ENCODE measurements around the gene DNM3. TPM values are rescaled to one million over a fixed set of nuclear protein-coding genes. Genes with fewer than 3 reads are reported as not detected.

DNM3 gene
- total RNA-seq, 1 experiment from 2014 or later: 1.2 TPM

- Mint-ChIP-seq H3K27ac (ENCODE audit: unreplicated experiment) (no peak overlapping the region), H3K4me1 (ENCODE audit: low read depth, unreplicated experiment) (peaks cover 4% of the 10 kb centered on the region), H3K4me3 (ENCODE audit: low read depth, unreplicated experiment) (no peak overlapping the region), H3K27me3 (ENCODE audit: unreplicated experiment) (no peaks in the 10 kb centered on the region), H3K36me3 (ENCODE audit: insufficient read depth, unreplicated experiment) (no peaks in the 10 kb centered on the region), H3K9me3 (ENCODE audit: low read depth, unreplicated experiment) (no peaks in the 10 kb centered on the region)
- intact Hi-C loops (cut with micrococcal nuclease; ENCODE audit: unreplicated experiment): no loop called here
- no peak for DNase-seq
- BruUV-seq (replicated peaks): no TSS peak
- CTCF ChIA-PET: no interaction called here
- TF ChIP-seq CTCF (IDR thresholded peaks at IDR 0.05; ENCODE audit: unreplicated experiment): no peak
These were observed 76.0 kb downstream of the DNM3 start for GRCh38 chr1:171917331-171917730.

GRCh38 chr1:171919891-171920887 lies 78.9 kb downstream of the DNM3 start:
- DNase-seq: no peak
- H3K9me3 Mint-ChIP-seq (ENCODE audit: low read depth, unreplicated experiment): no peaks in the 10 kb centered on the region
- CTCF ChIA-PET: no interaction called here
- TF ChIP-seq CTCF (IDR thresholded peaks at IDR 0.05; ENCODE audit: unreplicated experiment): no peak
- intact Hi-C loops (cut with micrococcal nuclease; ENCODE audit: unreplicated experiment): no loop called here
- H3K27me3 Mint-ChIP-seq (ENCODE audit: unreplicated experiment): no peaks in the 10 kb centered on the region
- H3K4me3 Mint-ChIP-seq (ENCODE audit: low read depth, unreplicated experiment): no peak overlapping the region
- no TSS peak for BruUV-seq (replicated peaks)
- H3K36me3 Mint-ChIP-seq (ENCODE audit: insufficient read depth, unreplicated experiment): no peaks in the 10 kb centered on the region
- no peaks in the 10 kb centered on the region for H3K4me1 Mint-ChIP-seq (ENCODE audit: low read depth, unreplicated experiment)
- no peak overlapping the region for H3K27ac Mint-ChIP-seq (ENCODE audit: unreplicated experiment)

GRCh38 chr1:171922999-171923398 lies 81.7 kb downstream of the DNM3 start:
- H3K4me3 Mint-ChIP-seq (ENCODE audit: low read depth, unreplicated experiment): no peak overlapping the region
- H3K9me3 Mint-ChIP-seq (ENCODE audit: low read depth, unreplicated experiment): no peaks in the 10 kb centered on the region
- no peak for TF ChIP-seq CTCF (IDR thresholded peaks at IDR 0.05; ENCODE audit: unreplicated experiment)
- DNase-seq: no peak
- no peaks in the 10 kb centered on the region for H3K4me1 Mint-ChIP-seq (ENCODE audit: low read depth, unreplicated experiment)
- H3K27me3 Mint-ChIP-seq (ENCODE audit: unreplicated experiment): no peaks in the 10 kb centered on the region
- no peak overlapping the region for H3K27ac Mint-ChIP-seq (ENCODE audit: unreplicated experiment)
- intact Hi-C loops (cut with micrococcal nuclease; ENCODE audit: unreplicated experiment): no loop called here
- BruUV-seq (replicated peaks): no TSS peak
- CTCF ChIA-PET: no interaction called here
- no peaks in the 10 kb centered on the region for H3K36me3 Mint-ChIP-seq (ENCODE audit: insufficient read depth, unreplicated experiment)

GRCh38 chr1:171929121-171929520 lies 87.8 kb downstream of the DNM3 start:
- no peaks in the 10 kb centered on the region for H3K27me3 Mint-ChIP-seq (ENCODE audit: unreplicated experiment)
- DNase-seq: no peak
- no peak overlapping the region for H3K4me3 Mint-ChIP-seq (ENCODE audit: low read depth, unreplicated experiment)
- no peaks in the 10 kb centered on the region for H3K4me1 Mint-ChIP-seq (ENCODE audit: low read depth, unreplicated experiment)
- TF ChIP-seq CTCF (IDR thresholded peaks at IDR 0.05; ENCODE audit: unreplicated experiment): no peak
- H3K27ac Mint-ChIP-seq (ENCODE audit: unreplicated experiment): no peak overlapping the region
- CTCF ChIA-PET: no interaction called here
- BruUV-seq (replicated peaks): no TSS peak
- H3K36me3 Mint-ChIP-seq (ENCODE audit: insufficient read depth, unreplicated experiment): no peaks in the 10 kb centered on the region
- intact Hi-C loops (cut with micrococcal nuclease; ENCODE audit: unreplicated experiment): no loop called here
- no peaks in the 10 kb centered on the region for H3K9me3 Mint-ChIP-seq (ENCODE audit: low read depth, unreplicated experiment)
